CD4-positive, CD25-positive, alpha-beta regulatory T cell (primary cell): Measurements from ENCODE around the gene CEP89. TPM values are rescaled to one million over a fixed set of nuclear protein-coding genes. Genes with fewer than 3 reads are reported as not detected.

Experiments used
- ATAC-seq, 2 donors: fragments of 150-1000 bp; cut with Tn5 transposase; one replicate each; pipeline ENCODE4 v1.10.0; 2021; ENCODE audit warnings: low read depth in 2 of 2, moderate number of reproducible peaks in 2 of 2, moderate library complexity in 1 of 2
- DNase-seq, 3 donors: peaks; one replicate each; pipeline versions ENCODE4 v3.0.0 to v3.0.0-alpha.2; 2012 to 2022; ENCODE audit warnings: mixed read lengths in 1 of 3
- H3K27ac ChIP-seq: one replicate; pipeline ENCODE4 v1.7.0; 2013; ENCODE audit warnings: mild to moderate bottlenecking, low read length; ENCODE audit not compliant: insufficient read depth, poor library complexity, severe bottlenecking
- H3K27me3 ChIP-seq: one replicate; pipeline ENCODE4 v1.7.0; 2013; ENCODE audit warnings: low read length; ENCODE audit not compliant: control insufficient read depth, insufficient read depth
- H3K36me3 ChIP-seq: one replicate; pipeline ENCODE4 v1.7.0; 2013; ENCODE audit warnings: mild to moderate bottlenecking, low read length, moderate library complexity; ENCODE audit not compliant: control insufficient read depth, insufficient read depth
- H3K4me1 ChIP-seq: 2 replicates; pipeline ENCODE4 v1.7.0; 2013; ENCODE audit warnings: mild to moderate bottlenecking, low read length; ENCODE audit not compliant: insufficient read depth, control insufficient read depth, poor library complexity, severe bottlenecking
- H3K4me3 ChIP-seq: one replicate; pipeline ENCODE4 v1.7.0; 2013; ENCODE audit warnings: low read depth, mild to moderate bottlenecking, low read length, moderate library complexity
- H3K9me3 ChIP-seq, 2 experiments: 1 replicate in 1 of 2; 2 replicates in 1 of 2; pipeline ENCODE4 v1.7.0; 2013; ENCODE audit warnings: low read length in 2 of 2, mild to moderate bottlenecking in 1 of 2, moderate library complexity in 1 of 2; ENCODE audit not compliant: control insufficient read depth in 2 of 2
- H3K27ac Mint-ChIP-seq, 3 donors: one replicate each; pipeline ENCODE4 v1.8.0; 2020 to 2022; ENCODE audit warnings: mild to moderate bottlenecking in 3 of 3, mixed read lengths in 3 of 3, moderate library complexity in 2 of 3
- H3K27me3 Mint-ChIP-seq: one replicate; pipeline ENCODE4 v1.8.0; 2022; ENCODE audit warnings: mild to moderate bottlenecking, mixed read lengths
- H3K36me3 Mint-ChIP-seq: one replicate; pipeline ENCODE4 v1.8.0; 2020; ENCODE audit warnings: mixed read lengths
- H3K4me1 Mint-ChIP-seq, 4 donors: one replicate each; pipeline ENCODE4 v1.8.0; 2020 to 2022; ENCODE audit warnings: mixed read lengths in 4 of 4, mild to moderate bottlenecking in 1 of 4
- H3K4me3 Mint-ChIP-seq, 4 donors: one replicate each; pipeline ENCODE4 v1.8.0; 2020 to 2022; ENCODE audit warnings: mild to moderate bottlenecking in 4 of 4, mixed read lengths in 4 of 4, moderate library complexity in 3 of 4
- H3K9me3 Mint-ChIP-seq, 7 donors: one replicate each; pipeline ENCODE4 v1.8.0; 2020 to 2022; ENCODE audit warnings: mixed read lengths in 7 of 7, mild to moderate bottlenecking in 3 of 7, moderate library complexity in 2 of 7
- polyA plus RNA-seq, 4 donors: library from polyadenylated mRNA; unstranded; fragments of 300-500 nt; fragmentation: Illumina TruSeq; gene quantifications; one replicate each; pipeline ENCODE4 v1.2.3, GENCODE V29; 2021
- total RNA-seq: library from RNA; stranded (reverse); gene quantifications from one replicate; pipeline ENCODE4 v1.2.3, GENCODE V29; 2022

The CEP89 gene
- total and polyA plus RNA-seq, 5 donors from 2014 or later = 8.7 to 11.3 (median 10.2) TPM

DNA sequence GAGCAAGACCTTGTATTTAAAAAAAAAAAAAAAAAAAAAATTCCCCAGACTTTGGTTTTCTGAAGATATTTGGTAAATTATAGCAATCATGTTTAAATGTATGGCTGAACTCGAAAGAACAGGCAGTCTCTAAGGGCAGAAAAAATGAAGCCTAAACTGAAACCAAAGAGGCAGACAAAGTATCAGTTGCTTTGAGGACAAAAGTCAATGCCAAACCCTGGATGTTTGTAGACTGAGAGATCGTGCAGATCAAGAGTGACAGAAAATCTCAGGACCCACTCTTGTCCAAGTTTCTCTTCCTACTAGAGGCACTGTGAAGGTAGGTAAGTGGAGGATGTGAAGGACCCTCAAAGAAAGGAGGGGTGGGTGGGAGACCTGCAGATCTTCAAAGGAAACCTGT, 91.1 kb downstream of the CEP89 start:
- Histone ChIP-seq H3K4me1 (no peaks in the 10 kb centered on the region), H3K27ac (no peak overlapping the region), H3K36me3 (no peaks in the 10 kb centered on the region), H3K4me3 (no peak overlapping the region), H3K9me3 (no peaks in the 10 kb centered on the region), H3K27me3 (no peaks in the 10 kb centered on the region)
- Mint-ChIP-seq H3K27me3 (no peaks in the 10 kb centered on the region), H3K27ac (peak overlapping the region in 1 of 3 donors; percentile 52), H3K4me3 (no peak overlapping the region), H3K9me3 (no peaks in the 10 kb centered on the region), H3K4me1 (peaks cover 0 to 2% (median 0%) of the 10 kb centered on the region in 4 donors), H3K36me3 (peaks cover 17% of the 10 kb centered on the region)
- no peak for DNase-seq
- no peak for ATAC-seq

DNA sequence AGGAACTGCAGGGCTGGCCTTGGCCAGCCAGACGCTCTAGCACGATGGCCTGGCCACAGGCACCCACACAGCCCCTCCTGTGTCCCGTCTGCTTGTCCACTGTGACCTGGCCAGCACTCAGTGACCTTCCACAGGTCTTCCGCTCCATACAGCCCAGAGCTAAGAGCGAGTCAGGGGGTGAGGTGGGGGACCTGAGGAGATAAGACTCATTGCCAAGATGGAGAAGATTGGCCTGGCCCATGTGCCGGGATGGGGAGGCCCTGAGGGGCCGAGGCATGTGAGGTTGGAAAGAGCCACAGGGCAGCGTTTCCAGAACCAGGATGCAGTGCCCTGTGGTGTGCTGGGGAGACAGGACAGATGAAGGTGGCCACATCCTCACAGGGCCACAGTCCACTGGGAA, 92.0 kb downstream of the CEP89 start:
- no peak for DNase-seq
- H3K27me3 ChIP-seq = no peaks in the 10 kb centered on the region
- no peaks in the 10 kb centered on the region for H3K4me1 ChIP-seq
- no peak overlapping the region for H3K27ac ChIP-seq
- Mint-ChIP-seq H3K4me3 (no peak overlapping the region), H3K27me3 (no peaks in the 10 kb centered on the region), H3K9me3 (no peaks in the 10 kb centered on the region), H3K36me3 (peaks cover 15% of the 10 kb centered on the region), H3K27ac (no peak overlapping the region), H3K4me1 (peaks cover 0 to 2% (median 0%) of the 10 kb centered on the region in 4 donors)
- no peaks in the 10 kb centered on the region for H3K9me3 ChIP-seq
- ATAC-seq = no peak
- H3K4me3 ChIP-seq = no peak overlapping the region
- H3K36me3 ChIP-seq = no peaks in the 10 kb centered on the region

DNA sequence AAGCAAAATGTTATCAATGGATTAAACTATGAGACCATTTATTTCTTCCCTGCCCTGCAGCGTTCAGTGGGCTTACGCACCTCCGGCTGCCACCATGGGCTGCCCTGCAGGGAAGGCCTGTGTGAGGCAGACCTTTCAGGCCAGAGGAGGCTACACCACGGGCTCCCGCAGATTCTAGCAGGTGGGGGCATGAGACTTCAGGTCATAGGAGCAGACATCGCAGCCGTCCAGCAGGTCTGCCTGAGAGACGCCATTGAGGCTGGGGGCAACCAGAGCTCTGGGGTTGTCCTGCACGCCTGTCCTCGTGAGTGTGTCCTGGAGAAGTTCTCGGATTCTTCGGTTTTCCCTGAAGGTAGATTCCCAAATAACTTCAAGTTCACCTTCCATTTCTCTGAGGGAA, 92.8 kb downstream of the CEP89 start:
- ATAC-seq (no peak), DNase-seq (no peak)
- Histone ChIP-seq H3K4me1 (no peaks in the 10 kb centered on the region), H3K27ac (no peak overlapping the region), H3K9me3 (no peaks in the 10 kb centered on the region), H3K36me3 (no peaks in the 10 kb centered on the region), H3K4me3 (no peak overlapping the region), H3K27me3 (no peaks in the 10 kb centered on the region)
- Mint-ChIP-seq H3K27ac (no peak overlapping the region), H3K27me3 (no peaks in the 10 kb centered on the region), H3K36me3 (peaks cover 15% of the 10 kb centered on the region), H3K4me1 (peaks cover 0 to 2% (median 0%) of the 10 kb centered on the region in 4 donors), H3K4me3 (no peak overlapping the region), H3K9me3 (no peaks in the 10 kb centered on the region)

DNA sequence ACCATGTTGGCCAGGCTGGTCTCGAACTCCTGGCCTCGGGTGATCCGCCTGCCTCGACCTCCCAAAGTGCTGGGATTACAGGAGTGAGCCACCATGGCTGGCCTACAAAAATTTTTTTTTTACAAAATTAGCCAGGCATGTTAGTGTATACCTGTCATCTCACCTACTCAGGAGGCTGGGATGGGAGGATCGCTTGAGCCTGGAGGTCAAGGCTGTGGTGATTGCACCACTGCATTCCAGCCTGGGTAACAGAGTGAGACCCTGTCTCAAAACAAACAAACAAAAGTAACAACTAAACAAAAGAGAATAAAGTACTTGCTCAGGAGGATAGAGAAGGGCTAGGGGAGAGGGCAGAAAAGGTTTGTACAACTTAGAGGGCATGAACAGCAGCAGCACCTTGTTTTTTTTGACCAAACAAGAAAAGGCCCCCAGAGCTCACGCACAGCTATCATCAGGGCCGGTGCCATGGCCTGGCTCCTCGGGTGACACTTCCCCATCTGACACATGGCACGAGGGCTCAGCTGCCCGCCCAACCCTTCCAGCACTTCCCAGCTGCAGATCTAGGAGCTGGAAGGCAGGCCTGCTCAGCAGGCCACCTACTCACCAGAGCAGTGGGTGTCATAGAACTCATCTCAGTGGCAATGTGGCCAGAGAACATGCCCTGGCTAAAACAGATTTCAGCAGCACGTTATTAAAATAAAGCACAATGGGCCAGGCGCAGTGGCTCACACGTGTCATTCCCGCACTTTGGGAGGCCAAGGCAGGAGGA, 93.6 kb downstream of the CEP89 start:
- Histone ChIP-seq H3K4me3 (no peak overlapping the region), H3K4me1 (no peaks in the 10 kb centered on the region), H3K36me3 (no peaks in the 10 kb centered on the region), H3K27ac (no peak overlapping the region), H3K9me3 (no peaks in the 10 kb centered on the region), H3K27me3 (no peaks in the 10 kb centered on the region)
- peaks cover 0 to 2% (median 0%) of the 10 kb centered on the region in 4 donors for H3K4me1 Mint-ChIP-seq
- H3K4me3 Mint-ChIP-seq = no peak overlapping the region
- ATAC-seq (no peak), DNase-seq (no peak)
- H3K27me3 Mint-ChIP-seq = no peaks in the 10 kb centered on the region
- peak overlapping the region in 2 of 3 donors; percentile 26 to 28 for H3K27ac Mint-ChIP-seq
- peaks cover 0 to 1% (median 0%) of the 10 kb centered on the region in 7 donors for H3K9me3 Mint-ChIP-seq
- H3K36me3 Mint-ChIP-seq = peaks cover 15% of the 10 kb centered on the region

DNA sequence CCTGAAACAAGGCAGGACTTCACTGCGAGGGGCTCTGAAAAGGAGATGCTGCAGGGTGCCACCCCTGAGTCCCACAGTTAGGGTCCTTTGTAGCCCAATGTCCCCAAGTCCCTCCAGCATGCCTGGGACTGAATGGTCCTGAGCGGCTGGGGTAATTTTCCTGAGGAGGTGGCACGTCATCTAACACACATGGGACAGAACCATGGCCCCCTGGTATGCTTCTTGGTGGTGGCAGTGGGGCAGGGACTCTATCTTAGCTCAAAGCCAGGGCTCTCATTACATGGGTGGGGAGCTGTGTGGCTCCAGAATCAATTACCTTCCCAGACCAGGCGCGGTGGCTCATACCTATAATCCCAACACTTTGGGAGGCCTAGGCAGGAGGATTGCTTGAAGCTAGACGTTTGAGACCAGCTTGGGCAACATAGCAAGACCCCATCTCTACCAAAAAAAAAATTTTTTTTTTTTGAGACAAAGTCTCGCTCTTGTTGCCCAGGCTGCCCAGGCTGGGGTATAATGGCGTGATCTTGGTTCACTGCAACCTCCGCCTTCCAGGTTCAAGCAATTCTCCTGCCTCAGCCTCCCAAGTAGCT, 94.3 kb downstream of the CEP89 start:
- DNase-seq = no peak
- Mint-ChIP-seq H3K9me3 (peaks cover 0 to 2% (median 0%) of the 10 kb centered on the region in 7 donors), H3K4me1 (peaks cover 0 to 2% (median 0%) of the 10 kb centered on the region in 4 donors), H3K36me3 (peaks cover 15% of the 10 kb centered on the region), H3K4me3 (no peak overlapping the region), H3K27me3 (no peaks in the 10 kb centered on the region), H3K27ac (no peak overlapping the region)
- H3K4me3 ChIP-seq = no peak overlapping the region
- no peaks in the 10 kb centered on the region for H3K36me3 ChIP-seq
- ATAC-seq = no peak
- no peaks in the 10 kb centered on the region for H3K27me3 ChIP-seq
- no peak overlapping the region for H3K27ac ChIP-seq
- no peaks in the 10 kb centered on the region for H3K4me1 ChIP-seq
- H3K9me3 ChIP-seq = no peaks in the 10 kb centered on the region

DNA sequence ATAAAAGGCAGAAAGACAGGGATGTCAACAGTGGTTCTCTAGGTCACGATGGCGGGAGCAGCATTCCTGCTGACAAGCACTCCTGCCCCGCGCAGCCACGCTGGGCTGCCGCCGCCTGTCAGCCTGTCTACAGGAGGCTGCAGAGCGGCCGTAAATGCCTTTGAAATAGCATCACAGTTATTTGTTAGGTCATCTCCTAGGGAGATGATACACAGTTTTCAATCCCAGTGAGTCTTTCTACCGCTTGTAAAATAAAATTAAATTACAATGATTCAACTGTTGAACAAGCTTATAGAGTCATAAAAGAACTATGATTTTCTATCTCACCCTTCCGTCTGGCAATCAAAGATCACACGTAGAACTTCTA, 94.9 kb downstream of the CEP89 start:
- Mint-ChIP-seq H3K36me3 (peaks cover 15% of the 10 kb centered on the region), H3K9me3 (peaks cover 0 to 2% (median 0%) of the 10 kb centered on the region in 7 donors), H3K27me3 (no peaks in the 10 kb centered on the region), H3K27ac (no peak overlapping the region), H3K4me3 (no peak overlapping the region), H3K4me1 (peaks cover 0 to 2% (median 0%) of the 10 kb centered on the region in 4 donors)
- Histone ChIP-seq H3K27me3 (no peaks in the 10 kb centered on the region), H3K9me3 (no peaks in the 10 kb centered on the region), H3K36me3 (no peaks in the 10 kb centered on the region), H3K4me3 (no peak overlapping the region), H3K27ac (no peak overlapping the region), H3K4me1 (no peaks in the 10 kb centered on the region)
- DNase-seq = no peak
- ATAC-seq = no peak

DNA sequence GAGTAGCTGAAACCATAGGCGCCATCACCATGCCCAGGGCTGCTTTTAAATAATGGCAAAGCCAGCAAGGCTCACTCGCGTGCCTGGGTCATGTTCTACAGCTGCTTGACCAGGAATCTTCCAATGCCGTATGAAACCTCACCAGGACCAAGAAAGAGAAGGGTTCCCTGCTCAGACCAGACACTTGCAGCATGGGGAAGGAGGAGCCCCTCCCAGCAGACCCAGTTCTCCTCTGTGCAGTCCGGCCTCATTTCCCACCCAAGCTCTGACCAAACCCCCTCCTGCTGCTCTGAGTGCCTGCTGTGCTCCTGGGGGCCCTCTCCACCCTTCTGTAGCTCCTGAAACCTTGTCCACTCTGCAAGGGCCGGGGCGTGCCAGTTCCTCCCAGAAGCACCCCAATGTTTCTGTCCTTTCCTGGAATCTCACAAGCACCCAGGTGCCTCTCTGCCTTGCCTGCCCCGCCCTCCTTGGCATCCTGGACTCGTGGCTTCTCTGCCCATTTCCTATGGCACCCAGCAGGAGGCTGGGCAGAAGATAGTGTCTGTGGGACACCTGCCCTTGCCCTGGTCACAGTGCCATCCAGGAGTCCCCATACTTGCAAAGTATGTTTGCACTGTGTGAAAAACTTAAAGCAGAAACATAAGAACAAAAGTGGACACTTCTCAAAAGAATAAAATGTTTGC, 95.4 kb downstream of the CEP89 start:
- H3K27me3 Mint-ChIP-seq = peaks cover 2% of the 10 kb centered on the region
- H3K27ac ChIP-seq = no peak overlapping the region
- H3K9me3 Mint-ChIP-seq = peaks cover 0 to 2% (median 0%) of the 10 kb centered on the region in 7 donors
- H3K4me1 ChIP-seq = no peaks in the 10 kb centered on the region
- H3K27me3 ChIP-seq = no peaks in the 10 kb centered on the region
- peaks cover 15% of the 10 kb centered on the region for H3K36me3 Mint-ChIP-seq
- H3K4me3 Mint-ChIP-seq = no peak overlapping the region
- no peaks in the 10 kb centered on the region for H3K36me3 ChIP-seq
- peak in 1 of 3 donors; percentile 7 for DNase-seq
- peaks cover 0 to 2% (median 0%) of the 10 kb centered on the region in 4 donors for H3K4me1 Mint-ChIP-seq
- peak overlapping the region in 2 of 3 donors; percentile 20 to 53 for H3K27ac Mint-ChIP-seq
- H3K9me3 ChIP-seq = no peaks in the 10 kb centered on the region
- H3K4me3 ChIP-seq = no peak overlapping the region
- ATAC-seq = no peak
